AG04450 (cell line): ENCODE data around the gene POLD2. TPM values are rescaled to one million over a fixed set of nuclear protein-coding genes. Genes with fewer than 3 reads are reported as not detected.

ENCODE experiments used
- CTCF ChIA-PET: fragments of 300-600, 350-600 bp; formaldehyde crosslinking; extraction: SDS; loops from one replicate; lab custom pipeline; 2022; ENCODE audit warnings: antibody characterized with exemption, inconsistent platforms; lab: Charles Lee
- POLR2A ChIA-PET: fragments of 350-600 bp; formaldehyde crosslinking; extraction: SDS; loops from one replicate; lab custom pipeline; 2021; ENCODE audit warnings: antibody characterized with exemption, inconsistent platforms; lab: Yijun Ruan, JAX
- DNase-seq: peaks from one replicate; pipeline ENCODE4 v3.0.0-alpha.2; 2011; ENCODE audit warnings: low read depth, low spot score
- H3K27ac ChIP-seq: one replicate; pipeline ENCODE4 v1.5.1; 2012; ENCODE audit warnings: low read depth, low read length, control low read depth
- H3K27me3 ChIP-seq: one replicate; pipeline ENCODE4 v1.6.0; 2012; ENCODE audit warnings: low read length; ENCODE audit not compliant: control insufficient read depth, insufficient read depth
- H3K4me3 ChIP-seq: 2 replicates; pipeline ENCODE4 v1.5.1; 2011; ENCODE audit warnings: mild to moderate bottlenecking, low read depth, low read length, control low read depth
- H3K9me3 ChIP-seq: 2 replicates; pipeline ENCODE4 v1.5.1; 2012; ENCODE audit warnings: low read length; ENCODE audit not compliant: control insufficient read depth, insufficient read depth
- polyA plus RNA-seq: library from polyadenylated mRNA; depleted of rRNA; stranded (reverse); fragments of >200 nt; gene quantifications from 2 replicates; pipeline ENCODE4 v1.2.3, GENCODE V29; 2011
- TF ChIP-seq, protein P1 (sequence below): IDR thresholded peaks from 2 replicates; pipeline ENCODE4 v1.5.1; 2011; ENCODE audit warnings: low read depth, low read length, control low read depth, inconsistent platforms

POLD2 gene
- polyA plus RNA-seq, 1 experiment = 64.8 TPM

DNA sequence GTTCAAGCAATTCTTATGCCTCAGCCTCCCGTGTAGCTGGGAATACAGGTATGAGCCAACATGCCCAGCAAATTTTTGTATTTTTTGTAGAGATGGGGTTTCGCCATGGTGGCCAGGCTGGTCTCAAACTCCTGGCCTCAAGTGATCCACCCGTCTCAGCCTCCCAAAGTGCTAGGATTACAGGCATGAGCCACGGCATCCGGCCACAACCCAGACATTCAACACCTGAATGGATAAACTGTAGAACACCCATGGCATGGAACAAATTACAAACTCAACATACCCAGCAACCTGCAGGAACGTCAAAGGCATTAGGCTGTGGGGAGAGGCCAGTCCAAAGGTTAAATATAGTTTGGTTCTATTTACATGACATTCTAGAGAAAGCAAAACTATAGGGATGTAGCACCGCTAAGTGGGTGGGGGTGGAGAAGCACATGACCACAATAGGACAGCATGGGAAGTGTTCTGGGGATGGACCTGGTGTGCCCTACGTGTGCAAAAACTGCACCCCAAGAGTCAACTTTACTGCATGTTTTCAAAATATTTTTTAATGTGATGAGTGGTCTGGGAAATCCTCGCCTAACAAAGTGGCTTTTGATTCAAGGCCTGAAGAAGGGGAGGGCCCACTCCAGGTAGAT lies 51.5 kb downstream of the POLD2 start:
- POLR2A ChIA-PET = interaction anchor here (1.4 kb wide), 1 partner anchor 17 kb away, joined by 4 read pairs; no protein-coding TSS in a partner anchor
- H3K27ac ChIP-seq = peak overlapping the region; percentile 31

DNA sequence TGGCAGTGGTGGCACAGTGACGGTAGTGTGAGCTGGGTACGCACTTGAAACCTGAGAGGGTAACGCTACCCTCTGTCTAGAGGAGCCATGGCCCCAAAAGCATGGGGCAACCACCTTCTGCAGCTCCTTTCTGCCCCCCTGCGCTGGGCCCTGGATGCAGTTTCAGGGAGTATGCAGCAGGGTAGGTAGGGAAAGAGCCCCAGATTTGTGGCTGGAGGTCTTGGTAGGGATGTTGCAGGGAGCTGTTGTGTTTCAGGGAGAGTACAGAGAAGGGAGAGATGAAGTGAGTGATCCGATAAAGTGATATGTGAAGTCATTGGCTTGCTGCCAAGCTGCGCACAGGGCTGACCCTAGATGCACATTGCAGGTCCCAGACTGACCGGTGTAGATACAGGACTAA lies 55.3 kb downstream of the POLD2 start:
- Histone ChIP-seq H3K27me3 (peaks cover 8% of the 10 kb centered on the region), H3K27ac (no peak overlapping the region), H3K4me3 (no peak overlapping the region), H3K9me3 (no peaks in the 10 kb centered on the region)
- POLR2A ChIA-PET = interaction anchor here (0.7 to 1.2 kb wide), 3 partner anchors 55 to 130 kb away, joined by 3 read pairs; no protein-coding TSS in a partner anchor
- no peak for DNase-seq
- CTCF ChIA-PET = interaction anchor here (0.9 to 1.6 kb wide), 3 partner anchors 48 to 130 kb away, joined by 3 to 4 read pairs (median 4); no protein-coding TSS in a partner anchor
- TF ChIP-seq, protein P1, sequence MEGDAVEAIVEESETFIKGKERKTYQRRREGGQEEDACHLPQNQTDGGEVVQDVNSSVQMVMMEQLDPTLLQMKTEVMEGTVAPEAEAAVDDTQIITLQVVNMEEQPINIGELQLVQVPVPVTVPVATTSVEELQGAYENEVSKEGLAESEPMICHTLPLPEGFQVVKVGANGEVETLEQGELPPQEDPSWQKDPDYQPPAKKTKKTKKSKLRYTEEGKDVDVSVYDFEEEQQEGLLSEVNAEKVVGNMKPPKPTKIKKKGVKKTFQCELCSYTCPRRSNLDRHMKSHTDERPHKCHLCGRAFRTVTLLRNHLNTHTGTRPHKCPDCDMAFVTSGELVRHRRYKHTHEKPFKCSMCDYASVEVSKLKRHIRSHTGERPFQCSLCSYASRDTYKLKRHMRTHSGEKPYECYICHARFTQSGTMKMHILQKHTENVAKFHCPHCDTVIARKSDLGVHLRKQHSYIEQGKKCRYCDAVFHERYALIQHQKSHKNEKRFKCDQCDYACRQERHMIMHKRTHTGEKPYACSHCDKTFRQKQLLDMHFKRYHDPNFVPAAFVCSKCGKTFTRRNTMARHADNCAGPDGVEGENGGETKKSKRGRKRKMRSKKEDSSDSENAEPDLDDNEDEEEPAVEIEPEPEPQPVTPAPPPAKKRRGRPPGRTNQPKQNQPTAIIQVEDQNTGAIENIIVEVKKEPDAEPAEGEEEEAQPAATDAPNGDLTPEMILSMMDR = no peak

More for the DNA sequence above, 51.5 kb downstream of the POLD2 start:
- H3K9me3 ChIP-seq = no peaks in the 10 kb centered on the region
- H3K27me3 ChIP-seq = no peaks in the 10 kb centered on the region
- CTCF ChIA-PET = interaction anchor here (0.7 to 3.8 kb wide), 6 partner anchors 50 to 143 kb away, joined by 3 to 39 read pairs (median 6); partner anchors contain the start of gene YKT6
- no peak overlapping the region for H3K4me3 ChIP-seq
- TF ChIP-seq, protein P1 = no peak
- no peak for DNase-seq

DNA sequence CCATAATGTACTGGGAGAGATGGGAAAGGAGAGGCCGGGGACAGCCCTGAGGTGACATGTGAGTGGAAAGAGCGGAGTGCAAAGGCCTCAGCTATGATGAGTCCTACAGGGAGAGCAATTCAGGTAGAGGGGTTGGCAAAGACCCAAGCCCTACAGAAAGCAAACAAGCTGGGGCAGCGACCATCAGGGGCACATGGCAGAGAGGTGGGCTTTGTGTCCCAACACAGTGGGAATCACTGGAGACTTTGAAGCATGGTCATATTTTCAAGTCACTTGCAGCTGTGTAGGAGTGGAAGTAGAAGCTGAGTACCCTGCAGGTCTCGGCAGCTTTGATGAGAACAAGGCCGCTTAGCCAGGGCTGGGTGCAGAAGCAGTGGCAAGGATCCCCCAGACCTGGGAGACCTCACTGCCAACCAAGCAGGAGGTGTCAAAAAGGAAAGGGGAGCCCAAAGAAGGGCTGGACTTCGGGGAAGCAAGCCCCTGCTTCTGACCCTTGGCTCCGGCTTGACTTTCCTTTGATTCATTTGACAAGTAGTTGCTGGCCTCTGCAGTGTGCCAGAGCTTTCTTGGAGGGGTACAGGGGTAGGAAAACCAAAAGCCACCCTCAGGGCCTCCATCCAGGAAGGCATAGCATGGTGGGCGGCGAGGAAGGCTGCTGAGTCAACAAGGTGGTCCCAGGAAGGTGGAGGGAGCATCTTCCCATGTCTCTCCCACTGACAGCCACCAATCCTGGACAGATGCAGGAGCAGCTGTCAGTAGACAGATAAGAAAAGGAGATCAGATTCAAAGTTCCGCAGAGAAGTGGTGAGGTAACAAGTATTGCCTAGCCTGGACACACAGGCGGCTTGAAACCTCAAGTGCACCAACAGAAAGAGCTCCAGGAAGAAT lies 56.0 kb downstream of the POLD2 start:
- Histone ChIP-seq H3K27ac (no peak overlapping the region), H3K9me3 (no peaks in the 10 kb centered on the region), H3K27me3 (peaks cover 8% of the 10 kb centered on the region), H3K4me3 (no peak overlapping the region)
- ChIA-PET CTCF (interaction anchor here (0.9 to 1.6 kb wide), 2 partner anchors 129 to 130 kb away, joined by 3 to 4 read pairs; no protein-coding TSS in a partner anchor), POLR2A (interaction anchor here (0.8 to 1.4 kb wide), 5 partner anchors 23 to 133 kb away, joined by 3 to 4 read pairs (median 3); partner anchors contain the start of genes DBNL and YKT6)
- TF ChIP-seq, protein P1 = no peak
- DNase-seq = no peak

DNA sequence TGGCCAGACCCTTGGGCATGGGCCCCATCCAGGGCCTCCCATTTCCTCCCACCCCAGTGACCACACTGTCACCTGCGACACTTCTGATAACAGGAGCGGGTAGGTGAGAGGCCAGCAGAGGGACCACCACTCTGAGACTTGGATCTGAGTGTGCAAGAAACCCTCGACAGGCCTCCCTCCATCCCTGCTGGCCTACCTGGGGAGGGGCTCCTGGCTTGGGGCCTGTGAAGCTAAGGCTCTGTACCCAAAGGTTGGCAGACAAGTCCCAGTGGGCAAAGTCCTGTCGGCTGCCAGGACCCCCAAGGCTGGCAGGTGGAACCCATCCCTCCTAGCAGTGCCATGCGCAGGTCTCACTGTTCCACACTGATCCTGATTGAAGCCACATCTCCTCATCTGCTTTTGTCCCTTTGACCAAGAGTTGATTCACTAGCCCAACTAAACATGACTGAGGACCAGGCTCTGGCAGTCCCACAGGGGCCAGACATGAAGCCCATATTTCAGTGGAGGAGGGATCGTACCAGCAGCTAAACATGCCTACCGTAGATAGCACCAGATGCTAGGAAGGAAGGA lies 56.8 kb downstream of the POLD2 start:
- TF ChIP-seq, protein P1 = no peak
- Histone ChIP-seq H3K27me3 (peaks cover 8% of the 10 kb centered on the region), H3K9me3 (no peaks in the 10 kb centered on the region), H3K27ac (no peak overlapping the region), H3K4me3 (no peak overlapping the region)
- ChIA-PET POLR2A (interaction anchor here (0.8 to 1.4 kb wide), 4 partner anchors 22 to 134 kb away, joined by 3 to 4 read pairs (median 3); partner anchors contain the start of genes DBNL and YKT6), CTCF (no interaction called here)
- no peak for DNase-seq
